Colonic mucosa (tissue), 4 donors: ENCODE results near the gene GPR152. TPM values are rescaled to one million over a fixed set of nuclear protein-coding genes. Genes with fewer than 3 reads are reported as not detected.
A peak's percentile ranks its signal among the peaks of the same experiment; 100 is the strongest.

ENCODE experiments used
- DNase-seq: peaks from one replicate; pipeline ENCODE4 v3.0.0-alpha.2; 2020
- H3K27ac ChIP-seq: fragments of 200-600 bp; one replicate; pipeline ENCODE4 v1.8.0; 2021
- H3K27me3 ChIP-seq: fragments of 200-600 bp; one replicate; pipeline ENCODE4 v1.8.0; 2021
- H3K36me3 ChIP-seq: fragments of 200-600 bp; one replicate; pipeline ENCODE4 v1.8.0; 2021
- H3K4me1 ChIP-seq: fragments of 200-600 bp; one replicate; pipeline ENCODE4 v1.8.0; 2021; ENCODE audit warnings: mild to moderate bottlenecking
- H3K4me3 ChIP-seq: fragments of 200-600 bp; one replicate; pipeline ENCODE4 v1.8.0; 2021
- H3K9ac ChIP-seq, 2 donors: one replicate each; pipeline ENCODE4 v1.7.0; 2013; ENCODE audit warnings: control low read depth in 2 of 2, low read depth in 2 of 2, low read length in 2 of 2
- H3K9me3 ChIP-seq: fragments of 200-600 bp; one replicate; pipeline ENCODE4 v1.8.0; 2021
- CTCF ChIP-seq: fragments of 200-600 bp; IDR thresholded peaks from one replicate; pipeline ENCODE4 v1.8.0; 2022; ENCODE audit warnings: antibody characterized with exemption, mild to moderate bottlenecking
- intact Hi-C: fragments of 100-400 bp; cut with DNase I; formaldehyde crosslinking; loops from one replicate; pipeline ENCODE4 v1.14.1; 2022
- microRNA-seq: library from miRNA; unstranded; fragments of <30 nt; microRNA quantifications from one replicate; pipeline ENCODE4, GENCODE V29; 2019
- total RNA-seq, 2 donors: library from RNA; stranded (reverse); fragmentation: NEBNext Ultra II Directional in 1 of 2; extraction: Animal tissue kit (Norgen Biotek cat#: 25700) in 1 of 2; gene quantifications; one replicate each; pipeline ENCODE4 v1.2.1, GENCODE V29; 2021
- donor health status: healthy.
- donor health status: DM: no; HTN: no; CAD: no.
- donor health status: DM: no; HTN: no; CAD: no.

The GPR152 gene
- total RNA-seq, 2 donors from 2014 or later: not detected

- peaks cover 14% of the 10 kb centered on the region for H3K4me1 ChIP-seq
- H3K9ac ChIP-seq: peak within 1 kb of the TSS; percentile 96 to 97
- TF ChIP-seq CTCF: peak; percentile 21
- H3K27ac ChIP-seq: peak within 1 kb of the TSS; percentile 92
- no peaks in the 10 kb centered on the region for H3K27me3 ChIP-seq
- intact Hi-C loops: no loop called here
- DNase-seq: peak; percentile 93
- no peaks in the 10 kb centered on the region for H3K9me3 ChIP-seq
- peaks cover 17% of the 10 kb centered on the region for H3K36me3 ChIP-seq
- peak within 1 kb of the TSS; percentile 94 for H3K4me3 ChIP-seq
These were observed 50.9 kb downstream of the GPR152 start, which contains the start of gene PPP1CA for GRCh38 chr11:67401495-67402191. Gene PPP1CA, minus strand, starts transcription at chr11:67401858. Its CDS starts 76 bp downstream, at chr11:67401782.

Small RNAs within 50 kb of the gene (microRNA-seq; reads per million reads assigned to microRNA genes)
- not detected for gene MIR6752

Other genes with a start within 250 kb of the GPR152 start
- gene GRK2, start 186.3 kb downstream of the GPR152 start, total RNA-seq: 100 to 1,000 TPM; 108 to 137 TPM
- gene ANKRD13D, start 163.4 kb downstream of the GPR152 start, total RNA-seq: 10 to 100 TPM; 18.8 to 39.5 TPM
- gene SSH3, start 149.2 kb downstream of the GPR152 start, total RNA-seq: 10 to 100 TPM; 69.7 to 81.7 TPM
- gene POLD4, start 99.2 kb downstream of the GPR152 start, total RNA-seq: 100 to 1,000 TPM; 186 to 203 TPM
- 1 to 10 TPM; 1.7 to 4.0 TPM for gene CLCF1, start 79.1 kb downstream of the GPR152 start, total RNA-seq
- 10 to 100 TPM; 21.8 to 35.1 TPM for gene RAD9A, start 60.7 kb downstream of the GPR152 start, total RNA-seq
- gene PPP1CA, start 50.9 kb downstream of the GPR152 start, total RNA-seq: 100 to 1,000 TPM; 242 to 280 TPM
- 1 to 10 TPM; 3.9 to 5.2 TPM for gene TBC1D10C, start 48.6 kb downstream of the GPR152 start, total RNA-seq
- gene CARNS1, start 37.1 kb downstream of the GPR152 start, total RNA-seq: under 1 TPM; 0.20 to 0.32 TPM
- 10 to 100 TPM; 38.3 to 70.4 TPM for gene RPS6KB2, start 24.2 kb downstream of the GPR152 start, total RNA-seq
- gene PTPRCAP, start 15.0 kb downstream of the GPR152 start, total RNA-seq: 1 to 10 TPM; 5.5 to 9.6 TPM
- 100 to 1,000 TPM; 213 to 243 TPM for gene CORO1B, start 9.3 kb downstream of the GPR152 start, total RNA-seq
- under 1 TPM; 0.20 to 0.53 TPM for gene CABP4, start 2.6 kb upstream of the GPR152 start, total RNA-seq
- 10 to 100 TPM; 50.1 to 59.5 TPM for gene TMEM134, start 16.5 kb upstream of the GPR152 start, total RNA-seq
- 10 to 100 TPM; 45.3 to 57.9 TPM for gene AIP, start 30.3 kb upstream of the GPR152 start, total RNA-seq
- 10 to 100 TPM; 89.3 to 91.4 TPM for gene PITPNM1, start 52.6 kb upstream of the GPR152 start, total RNA-seq
- gene CDK2AP2, start 55.4 kb upstream of the GPR152 start, total RNA-seq: 100 to 1,000 TPM in 1 of 2 donors, 10 to 100 TPM in 1; 91.6 to 142 TPM
- gene CABP2, start 70.7 kb upstream of the GPR152 start, total RNA-seq: not detected
- 100 to 1,000 TPM; 543 to 842 TPM for gene GSTP1, start 131.1 kb upstream of the GPR152 start, total RNA-seq
- gene NDUFV1, start 154.2 kb upstream of the GPR152 start, total RNA-seq: 100 to 1,000 TPM; 329 to 361 TPM
- gene NUDT8, start 177.2 kb upstream of the GPR152 start, total RNA-seq: 10 to 100 TPM; 35.1 to 52.5 TPM
- 10 to 100 TPM in 1 of 2 donors, 1 to 10 TPM in 1; 7.8 to 19.3 TPM for gene TBX10, start 187.0 kb upstream of the GPR152 start, total RNA-seq
- 10 to 100 TPM; 10.6 to 13.8 TPM for gene ACY3, start 198.0 kb upstream of the GPR152 start, total RNA-seq
- under 1 TPM; 0.08 to 0.89 TPM for gene ALDH3B2, start 221.9 kb upstream of the GPR152 start, total RNA-seq